HG03442 (cell line): ENCODE results near the gene MSH3.

Experiments used
- ATAC-seq: cut with Tn5 transposase; IDR thresholded peaks from one replicate; pipeline ENCODE4 v1.9.1; 2021; ENCODE audit warnings: mild to moderate bottlenecking, moderate library complexity; ENCODE audit not compliant: unreplicated experiment

Gene MSH3

GRCh38 chr5:80654391-80655230 is at the start of gene MSH3, which contains the start of gene DHFR:
MSH3 (plus strand) TSS chr5:80654652; CDS start chr5:80654728, 76 bp downstream.
DHFR (minus strand) TSS chr5:80654983; CDS start chr5:80654489, 494 bp downstream.
- ATAC-seq: peak; percentile 25

DNA sequence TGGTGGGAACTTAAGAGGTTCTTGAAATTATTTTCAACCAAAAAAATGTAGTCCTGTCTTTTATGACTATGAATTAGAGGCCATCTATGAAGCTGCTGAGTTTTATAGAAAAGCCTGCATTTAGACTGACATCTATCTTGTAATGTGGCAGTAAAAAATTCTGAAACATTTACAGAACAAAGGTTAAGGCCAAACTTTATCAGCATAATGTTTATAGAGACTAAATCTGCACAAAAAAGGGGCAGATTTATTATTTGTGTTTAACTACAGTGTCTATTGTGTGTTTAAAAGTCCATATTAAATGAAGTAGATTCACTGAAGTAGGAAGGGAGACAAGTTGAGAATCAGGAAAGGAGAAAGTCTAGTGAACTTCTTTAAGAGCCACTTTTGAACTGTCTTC is 47.1 kb upstream of the MSH3 start:
- no peak for ATAC-seq

- ATAC-seq: no peak
Measured at GRCh38 chr5:80607832-80608231, 46.6 kb upstream of the MSH3 start.

- ATAC-seq: no peak
Measured at GRCh38 chr5:80608731-80609130, 45.7 kb upstream of the MSH3 start.

GRCh38 chr5:80609692-80610091 is 44.8 kb upstream of the MSH3 start:
- no peak for ATAC-seq

GRCh38 chr5:80615266-80615914 is 39.1 kb upstream of the MSH3 start:
- ATAC-seq: no peak

GRCh38 chr5:80618438-80618837 is 36.0 kb upstream of the MSH3 start:
- ATAC-seq: no peak

DNA sequence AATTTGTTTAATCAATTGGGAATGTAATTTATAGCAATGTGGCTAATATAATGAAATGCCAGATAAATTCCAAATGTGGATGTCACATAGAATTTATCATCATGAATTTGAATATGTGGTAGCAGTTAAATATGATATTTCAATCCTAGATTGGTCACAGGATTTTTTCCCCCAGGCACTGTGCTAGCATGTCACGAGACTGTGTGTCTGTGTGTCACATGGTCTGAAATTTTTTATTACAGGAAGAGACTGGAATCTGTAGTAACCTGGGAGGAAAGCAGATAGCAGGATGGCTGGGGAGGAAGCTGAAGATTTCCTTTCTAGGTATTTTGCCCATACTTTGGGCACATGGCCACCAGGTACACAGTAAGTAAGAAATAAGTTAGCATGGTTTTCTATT is 35.4 kb upstream of the MSH3 start:
- ATAC-seq: no peak

GRCh38 chr5:80620211-80620610 is 34.2 kb upstream of the MSH3 start:
- no peak for ATAC-seq

GRCh38 chr5:80622756-80623155 is 31.7 kb upstream of the MSH3 start:
- no peak for ATAC-seq

GRCh38 chr5:80623999-80624398 is 30.5 kb upstream of the MSH3 start:
- no peak for ATAC-seq

DNA sequence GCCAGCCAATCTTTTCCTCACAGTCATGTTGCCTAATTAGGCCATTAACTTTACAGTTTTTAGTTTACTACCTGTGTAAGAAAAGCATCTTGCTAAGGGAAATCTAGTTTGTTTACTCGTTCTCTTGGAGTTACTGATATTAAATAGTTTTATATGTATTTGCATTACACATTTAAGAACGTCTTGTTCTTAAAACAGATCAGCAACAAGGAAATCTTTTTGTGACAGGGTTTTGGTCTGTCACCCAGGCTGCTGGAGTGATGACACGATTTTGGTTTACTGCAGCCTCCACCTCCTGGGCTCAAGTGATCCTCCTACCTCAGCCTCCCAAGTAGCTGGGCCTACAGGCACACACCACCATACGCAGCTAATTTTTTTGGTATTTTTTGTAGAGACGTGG is 29.2 kb upstream of the MSH3 start:
- no peak for ATAC-seq

DNA sequence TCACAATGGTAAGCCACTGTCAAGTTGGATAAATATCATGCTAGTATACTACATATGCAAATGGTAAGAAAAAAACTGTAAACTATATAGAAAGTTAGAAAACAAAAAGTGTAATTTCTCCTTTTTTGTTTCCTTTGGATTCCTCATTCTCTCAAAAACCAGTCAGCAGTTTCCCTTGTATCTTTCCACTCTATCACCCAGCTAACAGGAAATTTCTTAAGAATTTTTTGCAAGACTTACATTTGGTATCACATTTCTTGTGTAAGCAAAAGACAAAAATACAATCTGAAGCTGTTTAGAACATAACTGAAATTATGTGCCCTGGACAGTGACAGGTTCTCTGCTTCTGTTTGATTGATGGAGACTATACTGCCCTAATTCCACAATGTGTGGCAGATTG is 25.2 kb upstream of the MSH3 start:
- no peak for ATAC-seq

- ATAC-seq: no peak
Measured at GRCh38 chr5:80631278-80632259, 22.9 kb upstream of the MSH3 start.

DNA sequence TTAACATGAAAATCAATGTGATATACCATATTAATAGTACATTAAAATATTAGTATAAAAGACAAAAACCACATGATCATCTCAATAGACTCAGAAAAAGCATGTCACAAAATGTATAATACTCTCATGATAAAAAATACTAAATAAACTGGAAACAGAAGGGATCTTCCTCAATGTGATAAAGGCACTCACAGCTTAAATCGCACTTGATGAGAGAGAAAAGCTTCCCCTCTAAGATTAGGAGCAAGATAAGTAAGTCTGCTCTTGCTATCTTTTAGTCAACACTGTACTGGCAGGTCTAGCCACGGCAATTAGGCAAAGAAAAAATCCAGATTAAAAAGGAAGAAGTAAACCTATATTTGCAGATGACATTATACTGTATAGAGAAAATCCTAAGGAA is 21.8 kb upstream of the MSH3 start:
- no peak for ATAC-seq

DNA sequence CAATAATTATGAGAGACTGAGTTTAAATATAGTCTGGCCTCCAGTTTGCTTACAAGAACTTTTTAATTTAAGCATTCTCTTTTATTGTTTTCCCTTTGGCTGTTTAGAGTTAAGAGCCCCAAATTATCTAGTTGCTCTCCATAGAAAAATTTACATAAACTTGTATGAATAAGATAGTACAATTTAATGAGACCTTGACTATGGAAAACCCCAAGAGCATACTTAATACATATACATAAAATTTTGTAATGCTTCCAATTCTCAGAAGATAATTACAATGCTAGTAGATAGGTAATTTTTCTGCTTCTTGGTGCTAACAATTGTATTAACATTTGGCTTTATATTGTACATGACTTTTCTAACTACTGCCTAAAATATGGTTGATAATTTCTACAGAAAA is 20.3 kb upstream of the MSH3 start:
- ATAC-seq: no peak

- ATAC-seq: no peak
Measured at GRCh38 chr5:80641353-80641752, 13.1 kb upstream of the MSH3 start.

GRCh38 chr5:80644900-80645299 is 9.6 kb upstream of the MSH3 start:
- no peak for ATAC-seq

DNA sequence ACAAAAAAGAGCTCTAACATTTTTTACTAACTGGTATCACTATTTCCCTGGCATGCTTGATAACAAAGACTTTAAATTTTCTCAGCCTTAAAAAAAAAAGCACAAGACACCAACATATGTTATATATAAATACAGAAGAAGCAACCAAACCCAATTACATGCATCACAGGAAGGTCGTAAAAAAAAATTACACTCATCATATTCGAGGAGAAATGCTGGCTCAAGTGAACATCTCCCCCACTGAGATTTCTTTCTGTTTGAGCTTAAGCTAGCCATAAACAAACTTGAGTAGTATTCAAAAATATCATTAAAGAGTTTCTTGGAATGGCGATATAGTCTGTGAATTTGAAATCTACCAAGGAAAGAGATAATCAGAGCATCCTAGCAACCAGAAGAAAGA is 7.5 kb upstream of the MSH3 start:
- no peak for ATAC-seq

GRCh38 chr5:80653502-80653901 is 950 bp upstream of the MSH3 start:
- ATAC-seq: no peak

DNA sequence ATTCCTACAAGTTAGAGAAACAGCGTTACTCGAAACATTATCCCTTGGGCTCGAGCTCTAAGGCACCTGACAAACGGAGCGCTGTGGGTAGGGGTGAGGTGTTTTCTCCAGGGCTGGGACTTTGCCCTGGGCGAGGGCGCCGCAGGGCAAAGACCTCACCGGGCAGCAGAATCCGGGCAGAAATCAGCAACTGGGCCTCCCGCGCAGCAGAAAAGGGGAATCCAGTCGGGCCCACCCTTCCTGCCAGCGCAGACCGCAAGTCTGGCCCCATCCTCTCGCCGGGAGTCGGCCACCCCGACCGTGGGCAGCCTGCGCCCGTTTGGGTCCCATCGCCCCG is 430 bp upstream of the MSH3 start:
- ATAC-seq: no peak
